WTC11 (cell line): ENCODE results near the gene CALHM1. TPM values are rescaled to one million over a fixed set of nuclear protein-coding genes. Genes with fewer than 3 reads are reported as not detected.

ENCODE experiments used
- ATAC-seq: fragments of 200-7000 bp; cut with Tn5 transposase; 2 replicates; pipeline ENCODE4 v1.10.0; 2021; ENCODE audit warnings: mild to moderate bottlenecking, moderate library complexity
- CTCF ChIA-PET: fragments of 300-600 bp; sonication (Branson Sonifier 250); formaldehyde crosslinking; loops from one replicate; lab custom pipeline; 2021; ENCODE audit warnings: antibody characterized with exemption; lab: Charles Lee
- POLR2A ChIA-PET: fragments of 350-600 bp; sonication (Branson Sonifier 250); formaldehyde crosslinking; loops from one replicate; lab custom pipeline; 2021; ENCODE audit warnings: antibody characterized with exemption; lab: Charles Lee
- DNase-seq: peaks from one replicate; pipeline ENCODE4 v3.0.0; 2021; ENCODE audit warnings: low spot score
- H3K27ac Mint-ChIP-seq: 2 replicates; pipeline ENCODE4 v1.8.0; 2021; ENCODE audit warnings: mixed read lengths
- H3K27me3 Mint-ChIP-seq: 2 replicates; pipeline ENCODE4 v1.8.0; 2021; ENCODE audit warnings: low read depth, mild to moderate bottlenecking, moderate library complexity, mixed read lengths
- H3K36me3 Mint-ChIP-seq: 2 replicates; pipeline ENCODE4 v1.8.0; 2021; ENCODE audit warnings: mixed read lengths
- H3K4me1 Mint-ChIP-seq: 2 replicates; pipeline ENCODE4 v1.8.0; 2022; ENCODE audit warnings: mixed read lengths
- H3K4me3 Mint-ChIP-seq: 2 replicates; pipeline ENCODE4 v1.8.0; 2021; ENCODE audit warnings: mild to moderate bottlenecking, moderate library complexity, mixed read lengths
- H3K9me3 Mint-ChIP-seq: 2 replicates; pipeline ENCODE4 v1.8.0; 2021; ENCODE audit warnings: mixed read lengths
- ATF1 ChIP-seq: sonication (generic); formaldehyde crosslinking; IDR thresholded peaks from 2 replicates; pipeline ENCODE4 v1.8.1; 2023; ENCODE audit warnings: mild to moderate bottlenecking, moderate library complexity, missing genetic modification reagents
- FOXK1 ChIP-seq: sonication (generic); formaldehyde crosslinking; IDR thresholded peaks from 2 replicates; pipeline ENCODE4 v1.8.0; 2022; ENCODE audit warnings: mild to moderate bottlenecking, moderate library complexity, missing genetic modification reagents
- NR2C2 ChIP-seq: sonication (generic); formaldehyde crosslinking; IDR thresholded peaks from 2 replicates; pipeline ENCODE4 v1.8.0; 2022; ENCODE audit warnings: mild to moderate bottlenecking, missing genetic modification reagents
- OVOL2 ChIP-seq: fragments of 250-450 bp; sonication (Bioruptor Pico); IDR thresholded peaks from 2 replicates; pipeline ENCODE4 v1.9.0; 2021; ENCODE audit warnings: mild to moderate bottlenecking, borderline replicate concordance
- TEAD4 ChIP-seq: sonication (generic); formaldehyde crosslinking; IDR thresholded peaks from 2 replicates; pipeline ENCODE4 v1.8.0; 2022; ENCODE audit warnings: mild to moderate bottlenecking, missing genetic modification reagents
- ZNF121 ChIP-seq: sonication (generic); formaldehyde crosslinking; IDR thresholded peaks from 2 replicates; pipeline ENCODE4 v1.8.0; 2023; ENCODE audit warnings: missing genetic modification reagents
- ZNF138 ChIP-seq: sonication (generic); formaldehyde crosslinking; conservative IDR thresholded peaks from 2 replicates; pipeline ENCODE4 v1.8.1; 2022; ENCODE audit warnings: mild to moderate bottlenecking, moderate library complexity, missing genetic modification reagents
- ZNF396 ChIP-seq: fragments of 250-450 bp; sonication (Bioruptor Pico); IDR thresholded peaks from 2 replicates; pipeline ENCODE4 v1.8.0; 2021; ENCODE audit warnings: mild to moderate bottlenecking, moderate library complexity, borderline replicate concordance
- ZNF416 ChIP-seq: fragments of 250-450 bp; sonication (Bioruptor Pico); IDR thresholded peaks from 2 replicates; pipeline ENCODE4 v1.9.0; 2021; ENCODE audit warnings: mild to moderate bottlenecking, inconsistent platforms
- total RNA-seq: library from RNA; stranded (reverse); gene quantifications from 3 replicates; pipeline ENCODE4 v1.2.3, GENCODE V29; 2021
- TF ChIP-seq, protein P1 (sequence below): fragments of 250-450 bp; sonication (Bioruptor Pico); conservative IDR thresholded peaks from 2 replicates; pipeline ENCODE4 v1.9.0; 2021; ENCODE audit warnings: mild to moderate bottlenecking
- TF ChIP-seq, protein P2 (sequence below): sonication (generic); formaldehyde crosslinking; IDR thresholded peaks from 2 replicates; pipeline ENCODE4 v1.8.1; 2023; ENCODE audit warnings: mild to moderate bottlenecking, missing genetic modification reagents
- TF ChIP-seq, protein P3 (sequence below): sonication (generic); formaldehyde crosslinking; IDR thresholded peaks from 2 replicates; pipeline ENCODE4 v1.8.1; 2022; ENCODE audit warnings: low read depth, mild to moderate bottlenecking, moderate library complexity, missing genetic modification reagents, borderline replicate concordance
- TF ChIP-seq, protein P4 (sequence below): fragments of 250-450 bp; sonication (Bioruptor Pico); IDR thresholded peaks from 2 replicates; pipeline ENCODE4 v1.9.0; 2021; ENCODE audit warnings: mild to moderate bottlenecking
- TF ChIP-seq, protein P5 (sequence below): sonication (generic); formaldehyde crosslinking; IDR thresholded peaks from 2 replicates; pipeline ENCODE4 v1.8.0; 2022; ENCODE audit warnings: missing genetic modification reagents
- TF ChIP-seq, protein P6 (sequence below): sonication (generic); formaldehyde crosslinking; IDR thresholded peaks from 2 replicates; pipeline ENCODE4 v1.8.0; 2023; ENCODE audit warnings: mild to moderate bottlenecking, missing genetic modification reagents
- TF ChIP-seq, protein P7 (sequence below): sonication (generic); formaldehyde crosslinking; conservative IDR thresholded peaks from 2 replicates; pipeline ENCODE4 v1.8.1; 2023; ENCODE audit warnings: mild to moderate bottlenecking, low read depth, missing genetic modification reagents, moderate library complexity
- TF ChIP-seq, protein P8 (sequence below): sonication (generic); formaldehyde crosslinking; IDR thresholded peaks from 2 replicates; pipeline ENCODE4 v1.8.0; 2023; ENCODE audit warnings: missing genetic modification reagents

Gene CALHM1
- total RNA-seq, 1 experiment from 2014 or later = 0.39 TPM

DNA sequence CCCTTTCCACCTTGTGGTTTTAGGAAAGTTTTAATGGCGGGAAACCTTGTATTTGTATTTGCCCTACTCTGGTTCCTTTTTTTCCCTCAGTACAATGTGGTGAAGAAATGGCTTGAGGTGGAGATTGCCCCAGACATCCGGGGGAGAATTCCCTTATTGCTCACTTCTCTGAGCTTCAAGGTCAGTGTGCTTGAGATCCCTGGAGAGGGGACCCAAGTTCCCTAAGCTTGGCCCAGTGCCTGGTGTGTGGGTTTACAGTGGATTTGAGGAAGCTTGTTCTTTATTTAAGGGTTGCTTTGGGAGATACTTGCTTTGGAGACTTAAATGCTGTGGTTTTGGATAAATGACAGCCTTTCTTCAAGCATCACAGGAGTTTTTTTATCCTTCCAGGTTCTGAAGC lies 24.8 kb downstream of the CALHM1 start (continued):
- TF ChIP-seq ZNF416 (CRISPR knock-in tag) (no peak), ZNF138 (CRISPR knock-in tag) (no peak), NR2C2 (CRISPR knock-in tag) (no peak), ZNF121 (CRISPR knock-in tag) (no peak), ZNF396 (CRISPR knock-in tag) (no peak), FOXK1 (CRISPR knock-in tag) (no peak)
- TF ChIP-seq, protein P1, sequence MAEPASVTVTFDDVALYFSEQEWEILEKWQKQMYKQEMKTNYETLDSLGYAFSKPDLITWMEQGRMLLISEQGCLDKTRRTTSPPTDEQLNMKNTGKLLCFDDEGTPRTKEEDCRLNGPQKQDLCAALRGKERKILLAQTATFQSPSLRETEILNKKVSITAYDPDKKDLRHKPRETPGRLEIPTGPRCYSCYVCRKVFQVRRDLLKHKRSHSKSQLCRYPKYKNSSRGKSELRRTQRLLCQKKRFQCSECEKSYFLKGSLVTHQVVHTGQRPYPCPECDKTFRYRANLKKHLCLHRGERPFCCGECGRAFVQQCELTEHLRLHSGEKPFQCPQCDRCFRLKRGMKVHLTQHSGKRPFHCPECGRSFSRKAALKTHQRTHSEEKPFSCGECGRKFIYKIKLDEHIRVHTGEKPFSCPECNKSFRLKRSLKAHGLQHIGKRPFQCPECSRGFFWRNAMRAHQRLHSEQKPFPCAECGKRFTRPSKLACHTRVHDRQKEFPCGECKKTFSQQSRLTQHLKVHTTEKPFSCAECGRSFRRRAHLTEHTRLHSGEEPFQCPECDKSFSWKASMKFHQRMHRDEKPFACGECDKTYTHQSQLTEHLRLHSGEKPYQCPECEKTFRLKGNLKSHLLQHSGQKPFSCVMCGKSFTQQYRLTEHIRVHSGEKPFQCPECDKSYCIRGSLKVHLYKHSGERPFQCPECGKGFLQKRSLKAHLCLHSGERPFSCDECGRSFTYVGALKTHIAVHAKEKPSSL (CRISPR knock-in tag) = no peak
- TF ChIP-seq, protein P2, sequence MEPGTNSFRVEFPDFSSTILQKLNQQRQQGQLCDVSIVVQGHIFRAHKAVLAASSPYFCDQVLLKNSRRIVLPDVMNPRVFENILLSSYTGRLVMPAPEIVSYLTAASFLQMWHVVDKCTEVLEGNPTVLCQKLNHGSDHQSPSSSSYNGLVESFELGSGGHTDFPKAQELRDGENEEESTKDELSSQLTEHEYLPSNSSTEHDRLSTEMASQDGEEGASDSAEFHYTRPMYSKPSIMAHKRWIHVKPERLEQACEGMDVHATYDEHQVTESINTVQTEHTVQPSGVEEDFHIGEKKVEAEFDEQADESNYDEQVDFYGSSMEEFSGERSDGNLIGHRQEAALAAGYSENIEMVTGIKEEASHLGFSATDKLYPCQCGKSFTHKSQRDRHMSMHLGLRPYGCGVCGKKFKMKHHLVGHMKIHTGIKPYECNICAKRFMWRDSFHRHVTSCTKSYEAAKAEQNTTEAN = no peak
- TF ChIP-seq, protein P3, sequence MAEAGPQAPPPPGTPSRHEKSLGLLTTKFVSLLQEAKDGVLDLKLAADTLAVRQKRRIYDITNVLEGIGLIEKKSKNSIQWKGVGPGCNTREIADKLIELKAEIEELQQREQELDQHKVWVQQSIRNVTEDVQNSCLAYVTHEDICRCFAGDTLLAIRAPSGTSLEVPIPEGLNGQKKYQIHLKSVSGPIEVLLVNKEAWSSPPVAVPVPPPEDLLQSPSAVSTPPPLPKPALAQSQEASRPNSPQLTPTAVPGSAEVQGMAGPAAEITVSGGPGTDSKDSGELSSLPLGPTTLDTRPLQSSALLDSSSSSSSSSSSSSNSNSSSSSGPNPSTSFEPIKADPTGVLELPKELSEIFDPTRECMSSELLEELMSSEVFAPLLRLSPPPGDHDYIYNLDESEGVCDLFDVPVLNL (CRISPR knock-in tag) = no peak

DNA sequence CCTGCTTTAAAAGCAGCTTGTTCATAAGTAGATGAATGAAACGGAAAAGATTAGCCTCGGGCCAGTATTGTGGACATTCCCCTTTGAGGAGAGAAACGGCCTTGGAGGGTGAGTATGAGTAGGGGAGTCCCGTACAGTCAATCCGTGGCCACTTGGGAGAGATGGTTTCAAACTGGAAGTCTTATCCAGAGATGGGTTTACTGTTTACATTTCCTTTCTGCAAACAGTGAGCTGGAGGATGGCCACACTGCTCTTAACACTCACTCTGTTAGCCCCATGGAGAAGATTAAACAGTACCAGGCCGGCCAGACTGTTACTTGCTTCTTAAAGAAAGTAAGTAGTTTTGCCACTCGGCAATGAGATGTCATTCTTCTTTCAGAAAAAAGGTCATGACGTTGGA lies 26.8 kb downstream of the CALHM1 start:
- peaks cover 81% of the 10 kb centered on the region for H3K36me3 Mint-ChIP-seq
- ATAC-seq (no peak), DNase-seq (no peak)
- no peaks in the 10 kb centered on the region for H3K27me3 Mint-ChIP-seq
- TF ChIP-seq, protein P4, sequence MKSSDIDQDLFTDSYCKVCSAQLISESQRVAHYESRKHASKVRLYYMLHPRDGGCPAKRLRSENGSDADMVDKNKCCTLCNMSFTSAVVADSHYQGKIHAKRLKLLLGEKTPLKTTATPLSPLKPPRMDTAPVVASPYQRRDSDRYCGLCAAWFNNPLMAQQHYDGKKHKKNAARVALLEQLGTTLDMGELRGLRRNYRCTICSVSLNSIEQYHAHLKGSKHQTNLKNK (CRISPR knock-in tag) = no peak
- TF ChIP-seq, protein P5, sequence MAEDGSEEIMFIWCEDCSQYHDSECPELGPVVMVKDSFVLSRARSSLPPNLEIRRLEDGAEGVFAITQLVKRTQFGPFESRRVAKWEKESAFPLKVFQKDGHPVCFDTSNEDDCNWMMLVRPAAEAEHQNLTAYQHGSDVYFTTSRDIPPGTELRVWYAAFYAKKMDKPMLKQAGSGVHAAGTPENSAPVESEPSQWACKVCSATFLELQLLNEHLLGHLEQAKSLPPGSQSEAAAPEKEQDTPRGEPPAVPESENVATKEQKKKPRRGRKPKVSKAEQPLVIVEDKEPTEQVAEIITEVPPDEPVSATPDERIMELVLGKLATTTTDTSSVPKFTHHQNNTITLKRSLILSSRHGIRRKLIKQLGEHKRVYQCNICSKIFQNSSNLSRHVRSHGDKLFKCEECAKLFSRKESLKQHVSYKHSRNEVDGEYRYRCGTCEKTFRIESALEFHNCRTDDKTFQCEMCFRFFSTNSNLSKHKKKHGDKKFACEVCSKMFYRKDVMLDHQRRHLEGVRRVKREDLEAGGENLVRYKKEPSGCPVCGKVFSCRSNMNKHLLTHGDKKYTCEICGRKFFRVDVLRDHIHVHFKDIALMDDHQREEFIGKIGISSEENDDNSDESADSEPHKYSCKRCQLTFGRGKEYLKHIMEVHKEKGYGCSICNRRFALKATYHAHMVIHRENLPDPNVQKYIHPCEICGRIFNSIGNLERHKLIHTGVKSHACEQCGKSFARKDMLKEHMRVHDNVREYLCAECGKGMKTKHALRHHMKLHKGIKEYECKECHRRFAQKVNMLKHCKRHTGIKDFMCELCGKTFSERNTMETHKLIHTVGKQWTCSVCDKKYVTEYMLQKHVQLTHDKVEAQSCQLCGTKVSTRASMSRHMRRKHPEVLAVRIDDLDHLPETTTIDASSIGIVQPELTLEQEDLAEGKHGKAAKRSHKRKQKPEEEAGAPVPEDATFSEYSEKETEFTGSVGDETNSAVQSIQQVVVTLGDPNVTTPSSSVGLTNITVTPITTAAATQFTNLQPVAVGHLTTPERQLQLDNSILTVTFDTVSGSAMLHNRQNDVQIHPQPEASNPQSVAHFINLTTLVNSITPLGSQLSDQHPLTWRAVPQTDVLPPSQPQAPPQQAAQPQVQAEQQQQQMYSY (CRISPR knock-in tag) = no peak
- TF ChIP-seq TEAD4 (CRISPR knock-in tag) = no peak
- no peak for TF ChIP-seq ATF1 (CRISPR knock-in tag)
- TF ChIP-seq, protein P6, sequence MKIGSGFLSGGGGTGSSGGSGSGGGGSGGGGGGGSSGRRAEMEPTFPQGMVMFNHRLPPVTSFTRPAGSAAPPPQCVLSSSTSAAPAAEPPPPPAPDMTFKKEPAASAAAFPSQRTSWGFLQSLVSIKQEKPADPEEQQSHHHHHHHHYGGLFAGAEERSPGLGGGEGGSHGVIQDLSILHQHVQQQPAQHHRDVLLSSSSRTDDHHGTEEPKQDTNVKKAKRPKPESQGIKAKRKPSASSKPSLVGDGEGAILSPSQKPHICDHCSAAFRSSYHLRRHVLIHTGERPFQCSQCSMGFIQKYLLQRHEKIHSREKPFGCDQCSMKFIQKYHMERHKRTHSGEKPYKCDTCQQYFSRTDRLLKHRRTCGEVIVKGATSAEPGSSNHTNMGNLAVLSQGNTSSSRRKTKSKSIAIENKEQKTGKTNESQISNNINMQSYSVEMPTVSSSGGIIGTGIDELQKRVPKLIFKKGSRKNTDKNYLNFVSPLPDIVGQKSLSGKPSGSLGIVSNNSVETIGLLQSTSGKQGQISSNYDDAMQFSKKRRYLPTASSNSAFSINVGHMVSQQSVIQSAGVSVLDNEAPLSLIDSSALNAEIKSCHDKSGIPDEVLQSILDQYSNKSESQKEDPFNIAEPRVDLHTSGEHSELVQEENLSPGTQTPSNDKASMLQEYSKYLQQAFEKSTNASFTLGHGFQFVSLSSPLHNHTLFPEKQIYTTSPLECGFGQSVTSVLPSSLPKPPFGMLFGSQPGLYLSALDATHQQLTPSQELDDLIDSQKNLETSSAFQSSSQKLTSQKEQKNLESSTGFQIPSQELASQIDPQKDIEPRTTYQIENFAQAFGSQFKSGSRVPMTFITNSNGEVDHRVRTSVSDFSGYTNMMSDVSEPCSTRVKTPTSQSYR (CRISPR knock-in tag) = no peak
- TF ChIP-seq OVOL2 (CRISPR knock-in tag) = no peak
- TF ChIP-seq, protein P7, sequence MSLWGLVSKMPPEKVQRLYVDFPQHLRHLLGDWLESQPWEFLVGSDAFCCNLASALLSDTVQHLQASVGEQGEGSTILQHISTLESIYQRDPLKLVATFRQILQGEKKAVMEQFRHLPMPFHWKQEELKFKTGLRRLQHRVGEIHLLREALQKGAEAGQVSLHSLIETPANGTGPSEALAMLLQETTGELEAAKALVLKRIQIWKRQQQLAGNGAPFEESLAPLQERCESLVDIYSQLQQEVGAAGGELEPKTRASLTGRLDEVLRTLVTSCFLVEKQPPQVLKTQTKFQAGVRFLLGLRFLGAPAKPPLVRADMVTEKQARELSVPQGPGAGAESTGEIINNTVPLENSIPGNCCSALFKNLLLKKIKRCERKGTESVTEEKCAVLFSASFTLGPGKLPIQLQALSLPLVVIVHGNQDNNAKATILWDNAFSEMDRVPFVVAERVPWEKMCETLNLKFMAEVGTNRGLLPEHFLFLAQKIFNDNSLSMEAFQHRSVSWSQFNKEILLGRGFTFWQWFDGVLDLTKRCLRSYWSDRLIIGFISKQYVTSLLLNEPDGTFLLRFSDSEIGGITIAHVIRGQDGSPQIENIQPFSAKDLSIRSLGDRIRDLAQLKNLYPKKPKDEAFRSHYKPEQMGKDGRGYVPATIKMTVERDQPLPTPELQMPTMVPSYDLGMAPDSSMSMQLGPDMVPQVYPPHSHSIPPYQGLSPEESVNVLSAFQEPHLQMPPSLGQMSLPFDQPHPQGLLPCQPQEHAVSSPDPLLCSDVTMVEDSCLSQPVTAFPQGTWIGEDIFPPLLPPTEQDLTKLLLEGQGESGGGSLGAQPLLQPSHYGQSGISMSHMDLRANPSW (CRISPR knock-in tag) = no peak
- TF ChIP-seq, protein P8, sequence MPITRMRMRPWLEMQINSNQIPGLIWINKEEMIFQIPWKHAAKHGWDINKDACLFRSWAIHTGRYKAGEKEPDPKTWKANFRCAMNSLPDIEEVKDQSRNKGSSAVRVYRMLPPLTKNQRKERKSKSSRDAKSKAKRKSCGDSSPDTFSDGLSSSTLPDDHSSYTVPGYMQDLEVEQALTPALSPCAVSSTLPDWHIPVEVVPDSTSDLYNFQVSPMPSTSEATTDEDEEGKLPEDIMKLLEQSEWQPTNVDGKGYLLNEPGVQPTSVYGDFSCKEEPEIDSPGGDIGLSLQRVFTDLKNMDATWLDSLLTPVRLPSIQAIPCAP (CRISPR knock-in tag) = no peak
- ChIA-PET POLR2A (no interaction called here), CTCF (no interaction called here)
- no peak overlapping the region for H3K4me3 Mint-ChIP-seq
- H3K27ac Mint-ChIP-seq = no peak overlapping the region
- H3K9me3 Mint-ChIP-seq = no peaks in the 10 kb centered on the region
- no peaks in the 10 kb centered on the region for H3K4me1 Mint-ChIP-seq
